RPMI8226 (cell line): ENCODE measurements around the gene MAMSTR.
A peak's percentile ranks its signal among the peaks of the same experiment; 100 is the strongest.
"Not testable (repeated sequence)": the region's sequence is repeated elsewhere in the genome, so short reads cannot be mapped to it uniquely, and the experiment has no call there.

Source experiments
- DNase-seq: peaks from one replicate; pipeline ENCODE4 v3.0.0-alpha.2; 2015

Gene MAMSTR

GRCh38 chr19:48680436-48681126, 38.9 kb downstream of the MAMSTR start:
- DNase-seq, result no peak

DNA sequence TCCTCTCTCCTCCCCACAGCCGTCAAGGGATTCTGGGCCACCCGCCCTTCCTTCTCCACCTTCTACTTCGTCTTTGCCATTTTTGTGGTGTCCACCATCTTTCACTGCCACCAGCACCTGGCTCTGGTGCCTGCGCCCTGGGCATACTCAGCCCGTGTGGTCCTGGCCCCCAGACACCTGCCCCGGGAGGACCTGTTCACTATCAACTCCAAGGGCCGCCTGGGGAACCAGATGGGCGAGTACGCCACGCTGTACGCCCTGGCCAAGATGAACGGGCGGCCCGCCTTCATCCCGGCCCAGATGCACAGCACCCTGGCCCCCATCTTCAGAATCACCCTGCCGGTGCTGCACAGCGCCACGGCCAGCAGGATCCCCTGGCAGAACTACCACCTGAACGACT, 39.5 kb downstream of the MAMSTR start:
- not testable (repeated sequence) for DNase-seq

GRCh38 chr19:48678201-48678600, 41.3 kb downstream of the MAMSTR start:
- no peak for DNase-seq

- DNase-seq, result no peak
Observed at GRCh38 chr19:48676887-48677286, 42.6 kb downstream of the MAMSTR start.

- DNase-seq, result no peak
Observed at GRCh38 chr19:48676487-48676886, 43.0 kb downstream of the MAMSTR start.

- DNase-seq, result peak; percentile 76
Observed at GRCh38 chr19:48674921-48675824, 44.4 kb downstream of the MAMSTR start.

GRCh38 chr19:48674216-48674809, 45.2 kb downstream of the MAMSTR start:
- no peak for DNase-seq

- DNase-seq, result no peak
Observed at GRCh38 chr19:48673436-48674100, 46.0 kb downstream of the MAMSTR start.

GRCh38 chr19:48672994-48673393, 46.5 kb downstream of the MAMSTR start, which contains the start of gene NTN5:
Gene NTN5, minus strand, starts transcription at chr19:48673017. Its CDS starts 2,031 bp downstream, at chr19:48670986.
- DNase-seq, result no peak

DNA sequence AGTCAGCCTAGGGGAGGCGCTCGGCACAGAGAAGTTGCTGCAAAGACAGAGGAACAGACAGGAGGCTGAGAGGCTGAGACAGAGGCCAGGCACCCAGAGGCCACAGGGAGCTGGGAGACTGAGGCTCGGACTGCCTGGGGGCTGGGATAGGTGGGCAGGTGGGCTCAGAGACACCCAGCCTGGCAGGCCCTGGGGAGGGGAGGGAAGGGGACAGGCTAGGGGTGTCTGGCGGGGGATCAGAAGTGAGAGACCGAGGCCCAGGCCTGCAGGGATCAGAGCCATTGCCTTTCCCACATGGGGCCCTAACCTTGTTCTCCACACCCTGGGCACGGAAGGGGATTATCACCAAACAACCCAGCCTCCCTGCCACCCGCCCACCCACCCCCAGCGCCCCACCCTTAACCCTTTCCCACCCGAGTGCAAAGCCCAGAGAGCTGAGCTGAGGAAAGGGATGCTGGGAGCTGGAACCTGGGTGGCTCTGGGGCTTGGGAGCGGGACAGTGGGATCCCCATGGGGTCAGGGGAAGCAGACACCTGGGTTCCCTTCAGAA, 48.0 kb downstream of the MAMSTR start:
- DNase-seq, result no peak

DNA sequence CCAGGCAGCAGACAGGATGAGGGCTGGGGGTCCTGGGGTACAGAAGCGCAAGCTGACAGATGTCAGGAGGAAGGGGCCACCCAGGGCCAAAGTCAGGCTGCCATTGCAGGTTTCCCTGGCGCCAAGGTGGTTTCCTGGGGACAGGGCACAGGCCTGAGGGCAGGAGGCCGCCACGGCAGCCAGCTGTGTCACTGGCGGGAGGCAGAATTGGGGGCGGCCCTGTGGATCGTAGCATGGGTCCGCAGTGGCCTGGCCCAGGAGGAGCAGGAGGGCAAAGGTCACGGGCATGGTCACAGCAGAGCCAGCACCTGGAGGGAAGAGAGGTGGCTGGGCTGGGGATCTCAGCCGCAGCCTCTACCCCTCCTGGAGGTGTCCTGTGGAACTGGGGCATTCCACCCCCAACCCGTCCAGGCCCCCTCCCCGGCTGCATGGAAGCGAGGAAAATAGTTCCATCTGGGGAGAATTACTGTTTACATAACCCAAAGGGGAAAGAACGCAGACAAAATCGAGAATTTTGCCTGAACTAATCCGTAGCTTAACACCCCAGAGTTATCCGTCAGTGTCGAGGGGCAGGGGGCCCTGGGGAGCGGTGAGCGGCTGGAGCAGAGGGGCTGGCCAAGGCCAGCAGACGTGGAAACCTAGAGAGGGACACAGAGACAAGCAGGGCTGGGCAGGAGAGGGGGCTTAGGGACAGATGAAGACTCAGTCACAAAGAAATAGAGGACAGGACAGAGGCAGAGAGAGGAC, 48.7 kb downstream of the MAMSTR start:
- no peak for DNase-seq

- no peak for DNase-seq
Observed at GRCh38 chr19:48669903-48670668, 49.4 kb downstream of the MAMSTR start.

DNA sequence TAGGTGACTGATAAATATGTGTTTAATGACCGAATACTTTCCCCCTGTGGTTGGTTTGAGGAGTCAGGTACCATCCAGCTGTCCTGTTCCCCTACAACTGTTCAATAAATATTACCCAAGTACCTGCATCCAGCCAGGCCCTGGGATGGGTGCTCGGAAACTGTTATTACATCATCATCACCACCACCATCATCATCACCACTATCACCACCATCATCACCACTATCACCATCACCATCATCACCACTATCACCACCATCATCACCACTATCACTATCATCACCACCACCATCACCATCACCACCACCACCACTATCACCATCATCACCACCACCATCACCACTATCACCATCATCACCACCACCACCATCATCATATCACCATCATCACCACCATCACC, 50.8 kb downstream of the MAMSTR start:
- DNase-seq, result no peak

GRCh38 chr19:48668332-48668731, 51.2 kb downstream of the MAMSTR start:
- no peak for DNase-seq

GRCh38 chr19:48665786-48666185, 53.7 kb downstream of the MAMSTR start:
- no peak for DNase-seq

GRCh38 chr19:48664476-48664875, 55.0 kb downstream of the MAMSTR start:
- DNase-seq, result no peak

- no peak for DNase-seq
Observed at GRCh38 chr19:48663667-48664066, 55.9 kb downstream of the MAMSTR start.
